Right forelimb (tissue), 1 donor: ENCODE measurements around the gene RPL10A.

Source experiments
- DNase-seq: peaks from one replicate; pipeline ENCODE4 v3.0.0-alpha.2; 2018

RPL10A gene

GRCh38 chr6:35476004-35476403 is 7.8 kb downstream of the RPL10A start:
- no peak for DNase-seq

GRCh38 chr6:35477028-35477427 is 8.8 kb downstream of the RPL10A start:
- DNase-seq, result no peak

GRCh38 chr6:35477551-35478179 is 9.5 kb downstream of the RPL10A start:
- no peak for DNase-seq

GRCh38 chr6:35478259-35478658 is 10.1 kb downstream of the RPL10A start:
- no peak for DNase-seq

GRCh38 chr6:35480176-35480575 is 12.0 kb downstream of the RPL10A start:
- DNase-seq, result no peak

- DNase-seq, result no peak
Measured at GRCh38 chr6:35481226-35481625, 13.0 kb downstream of the RPL10A start.

GRCh38 chr6:35483062-35483461 is 14.9 kb downstream of the RPL10A start:
- DNase-seq, result no peak

- no peak for DNase-seq
Measured at GRCh38 chr6:35483490-35483889, 15.3 kb downstream of the RPL10A start.

- DNase-seq, result no peak
Measured at GRCh38 chr6:35483893-35484645, 15.9 kb downstream of the RPL10A start.

GRCh38 chr6:35484921-35485392 is 16.8 kb downstream of the RPL10A start:
- no peak for DNase-seq

- no peak for DNase-seq
Measured at GRCh38 chr6:35485402-35485877, 17.2 kb downstream of the RPL10A start.

- DNase-seq, result no peak
Measured at GRCh38 chr6:35486005-35486925, 18.1 kb downstream of the RPL10A start.

- no peak for DNase-seq
Measured at GRCh38 chr6:35487658-35488516, 19.7 kb downstream of the RPL10A start.

- no peak for DNase-seq
Measured at GRCh38 chr6:35488517-35488862, 20.3 kb downstream of the RPL10A start.

- no peak for DNase-seq
Measured at GRCh38 chr6:35489066-35489465, 20.9 kb downstream of the RPL10A start.

GRCh38 chr6:35489995-35490791 is 22.0 kb downstream of the RPL10A start:
- peak; percentile 84 for DNase-seq

- DNase-seq, result no peak
Measured at GRCh38 chr6:35490821-35491557, 22.8 kb downstream of the RPL10A start.

GRCh38 chr6:35491558-35492257 is 23.5 kb downstream of the RPL10A start:
- DNase-seq, result no peak

GRCh38 chr6:35492258-35492973 is 24.2 kb downstream of the RPL10A start:
- DNase-seq, result peak; percentile 72

GRCh38 chr6:35492974-35493284 is 24.7 kb downstream of the RPL10A start:
- DNase-seq, result no peak
